GM15510 (cell line): Measurements from ENCODE around the gene GZMA.

ENCODE experiments used
- POLR2A ChIP-seq: IDR thresholded peaks from 3 replicates; pipeline ENCODE4 v1.6.1; 2011; ENCODE audit warnings: borderline replicate concordance; ENCODE audit not compliant: insufficient read length; ENCODE audit errors: extremely low read depth

The GZMA gene

GRCh38 chr5:55104946-55105701 lies 2.7 kb downstream of the GZMA start:
- no peak for TF ChIP-seq POLR2A

GRCh38 chr5:55108661-55109060 lies 6.2 kb downstream of the GZMA start:
- TF ChIP-seq POLR2A, result no peak

- TF ChIP-seq POLR2A, result no peak
Measured at GRCh38 chr5:55110217-55110616, 7.8 kb downstream of the GZMA start.

- no peak for TF ChIP-seq POLR2A
Measured at GRCh38 chr5:55113327-55113726, 10.9 kb downstream of the GZMA start.

- TF ChIP-seq POLR2A, result no peak
Measured at GRCh38 chr5:55114061-55114460, 11.6 kb downstream of the GZMA start.

DNA sequence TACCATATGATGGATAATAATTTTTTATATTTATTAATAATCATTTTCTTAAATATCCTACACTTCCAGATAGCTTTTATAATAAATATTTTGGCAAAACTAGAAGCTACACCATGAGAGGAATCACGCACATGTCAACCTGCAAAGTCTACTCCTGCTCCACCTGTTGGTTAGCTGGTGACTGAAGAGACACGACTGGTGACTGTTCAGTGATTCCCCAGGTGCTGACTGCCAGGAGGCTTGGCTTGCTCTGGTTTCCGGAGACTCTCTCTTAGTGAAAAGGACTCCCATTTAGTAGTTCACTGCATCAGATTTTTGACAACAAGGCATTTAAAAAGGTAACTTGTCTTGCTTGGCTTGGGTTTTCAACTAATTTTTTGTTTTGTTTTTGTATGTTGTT lies 20.9 kb downstream of the GZMA start:
- TF ChIP-seq POLR2A, result no peak

GRCh38 chr5:55134053-55134722 lies 31.7 kb downstream of the GZMA start:
- no peak for TF ChIP-seq POLR2A

DNA sequence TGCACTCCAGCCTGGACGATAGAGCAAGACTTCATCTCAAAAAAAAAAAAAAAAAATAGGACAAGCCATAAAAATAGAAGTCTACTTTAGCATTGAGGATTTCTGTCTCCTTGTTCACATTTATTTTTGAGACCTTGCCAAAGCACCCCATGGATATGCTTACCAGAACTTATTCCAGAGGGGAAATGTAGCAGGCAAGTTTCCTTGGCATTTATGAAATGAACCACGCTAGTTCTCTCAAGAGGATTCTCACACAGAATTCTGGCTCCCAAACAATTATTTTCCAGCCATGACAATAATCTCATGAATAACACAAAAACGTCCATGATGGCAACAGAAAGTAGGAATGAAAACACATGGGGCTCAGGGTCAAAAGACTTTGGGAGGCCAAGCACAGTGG lies 34.1 kb downstream of the GZMA start:
- no peak for TF ChIP-seq POLR2A

GRCh38 chr5:55140908-55141665 lies 38.6 kb downstream of the GZMA start:
- no peak for TF ChIP-seq POLR2A

DNA sequence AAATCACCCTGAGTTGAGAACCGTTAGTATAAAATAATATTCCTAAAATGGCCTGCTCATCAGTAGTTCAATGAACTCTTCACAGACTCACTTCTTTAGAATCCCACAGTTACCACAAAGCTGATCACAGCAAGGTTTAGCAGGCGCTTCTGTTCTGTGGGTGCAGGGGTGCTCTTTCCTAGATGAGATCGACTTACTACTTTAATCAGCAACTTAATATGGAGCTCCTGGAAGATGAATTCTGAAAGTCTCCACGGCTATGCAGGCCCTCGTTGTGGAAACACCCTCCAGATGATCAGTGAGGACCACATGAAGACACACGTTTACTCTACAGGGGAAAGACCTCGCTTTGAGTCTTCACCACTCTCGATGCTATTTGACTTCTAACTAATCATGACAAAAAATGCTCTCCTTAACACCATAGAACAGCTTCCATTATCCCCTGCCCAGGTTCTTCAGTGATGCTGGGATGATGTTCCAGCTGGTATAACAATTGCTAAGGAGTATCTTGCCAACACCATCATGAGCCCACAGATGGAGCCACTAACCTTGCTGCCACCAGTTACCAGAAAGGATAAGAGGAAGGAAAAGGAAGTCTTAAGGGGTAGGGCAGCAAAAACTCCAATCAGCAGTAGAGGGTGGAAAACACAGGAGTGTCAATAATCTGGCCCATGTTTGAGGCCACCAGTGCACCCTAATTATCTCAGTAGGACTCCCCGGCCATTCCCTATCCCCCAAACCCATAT lies 39.7 kb downstream of the GZMA start:
- TF ChIP-seq POLR2A, result no peak

DNA sequence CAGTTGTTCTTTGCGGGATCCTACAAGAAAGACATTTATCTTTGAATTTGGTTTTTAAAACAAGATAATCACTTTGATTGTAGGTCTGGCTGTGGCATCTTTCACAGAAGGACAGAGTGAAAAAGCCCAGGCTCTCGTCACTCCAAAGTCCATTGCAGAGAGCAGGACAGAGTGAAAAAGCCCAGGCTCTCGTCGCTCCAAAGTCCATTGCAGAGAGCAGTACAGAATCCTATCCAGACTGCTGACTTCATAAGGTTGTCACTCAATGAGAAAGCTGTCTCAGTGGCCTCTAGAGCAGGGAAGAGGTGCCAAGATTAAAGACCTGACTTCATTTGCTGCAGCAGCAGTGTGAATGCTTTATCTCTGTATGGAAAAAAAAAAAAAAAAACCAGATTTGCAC lies 41.2 kb downstream of the GZMA start:
- TF ChIP-seq POLR2A, result no peak

- no peak for TF ChIP-seq POLR2A
Measured at GRCh38 chr5:55146080-55146479, 43.6 kb downstream of the GZMA start.

DNA sequence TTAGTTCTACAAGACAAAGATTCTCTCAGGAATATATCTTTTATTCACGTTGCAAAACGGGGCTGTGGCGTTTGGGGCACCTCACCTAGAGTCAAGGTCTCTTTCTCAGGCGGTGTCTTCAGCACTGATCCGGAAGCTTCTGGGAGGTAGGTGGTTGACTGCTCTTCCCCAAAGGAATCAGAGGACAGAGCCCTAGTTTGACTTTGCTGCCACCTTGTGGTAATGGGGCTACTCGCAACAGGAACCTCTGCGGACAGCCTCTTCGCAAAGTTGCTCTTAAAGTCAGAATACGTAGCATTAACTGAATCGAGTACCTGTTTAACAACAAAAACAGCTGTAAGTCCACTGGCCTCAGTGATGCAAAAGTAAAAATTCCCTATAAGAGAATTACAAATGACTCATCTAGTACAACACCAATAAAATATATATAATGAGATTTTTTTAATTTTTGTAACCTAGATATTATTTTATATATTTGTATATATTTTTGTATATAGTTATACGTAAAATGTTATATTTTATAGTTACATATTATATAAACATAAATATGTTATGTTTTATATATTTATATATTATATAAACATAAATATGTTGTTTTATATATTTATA lies 44.2 kb downstream of the GZMA start:
- no peak for TF ChIP-seq POLR2A

DNA sequence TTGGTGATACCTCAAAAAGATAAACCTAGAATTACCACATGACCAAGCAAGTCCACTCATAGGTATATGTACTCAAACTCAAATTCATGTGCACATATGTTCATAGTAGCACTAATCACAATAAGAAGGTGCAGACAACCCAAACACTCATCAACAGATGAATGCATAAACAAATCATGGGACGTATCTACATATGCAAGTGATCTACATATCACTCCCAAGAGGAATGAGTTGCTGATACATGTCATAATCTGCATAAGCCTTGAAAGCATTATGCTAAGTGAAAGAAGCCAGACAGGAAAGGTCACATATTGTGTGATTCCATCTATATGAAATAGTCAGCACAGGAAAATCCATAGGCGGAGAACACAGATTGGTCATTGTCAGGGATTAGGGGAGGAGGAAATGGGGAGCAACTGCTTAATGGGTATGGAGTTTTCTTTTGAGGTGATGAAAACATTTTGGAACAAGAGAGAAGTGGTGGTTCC lies 46.9 kb downstream of the GZMA start:
- TF ChIP-seq POLR2A, result no peak
